GM19467 (cell line): ENCODE measurements around the gene C9orf72.
A peak's percentile ranks its signal among the peaks of the same experiment; 100 is the strongest.
"Not testable (repeated sequence)": the region's sequence is repeated elsewhere in the genome, so short reads cannot be mapped to it uniquely, and the experiment has no call there.

ENCODE experiments used
- ATAC-seq: cut with Tn5 transposase; IDR thresholded peaks from one replicate; pipeline ENCODE4 v1.9.1; 2021; ENCODE audit warnings: mild to moderate bottlenecking, moderate library complexity; ENCODE audit not compliant: unreplicated experiment

C9orf72 gene, protein sequence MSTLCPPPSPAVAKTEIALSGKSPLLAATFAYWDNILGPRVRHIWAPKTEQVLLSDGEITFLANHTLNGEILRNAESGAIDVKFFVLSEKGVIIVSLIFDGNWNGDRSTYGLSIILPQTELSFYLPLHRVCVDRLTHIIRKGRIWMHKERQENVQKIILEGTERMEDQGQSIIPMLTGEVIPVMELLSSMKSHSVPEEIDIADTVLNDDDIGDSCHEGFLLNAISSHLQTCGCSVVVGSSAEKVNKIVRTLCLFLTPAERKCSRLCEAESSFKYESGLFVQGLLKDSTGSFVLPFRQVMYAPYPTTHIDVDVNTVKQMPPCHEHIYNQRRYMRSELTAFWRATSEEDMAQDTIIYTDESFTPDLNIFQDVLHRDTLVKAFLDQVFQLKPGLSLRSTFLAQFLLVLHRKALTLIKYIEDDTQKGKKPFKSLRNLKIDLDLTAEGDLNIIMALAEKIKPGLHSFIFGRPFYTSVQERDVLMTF

DNA sequence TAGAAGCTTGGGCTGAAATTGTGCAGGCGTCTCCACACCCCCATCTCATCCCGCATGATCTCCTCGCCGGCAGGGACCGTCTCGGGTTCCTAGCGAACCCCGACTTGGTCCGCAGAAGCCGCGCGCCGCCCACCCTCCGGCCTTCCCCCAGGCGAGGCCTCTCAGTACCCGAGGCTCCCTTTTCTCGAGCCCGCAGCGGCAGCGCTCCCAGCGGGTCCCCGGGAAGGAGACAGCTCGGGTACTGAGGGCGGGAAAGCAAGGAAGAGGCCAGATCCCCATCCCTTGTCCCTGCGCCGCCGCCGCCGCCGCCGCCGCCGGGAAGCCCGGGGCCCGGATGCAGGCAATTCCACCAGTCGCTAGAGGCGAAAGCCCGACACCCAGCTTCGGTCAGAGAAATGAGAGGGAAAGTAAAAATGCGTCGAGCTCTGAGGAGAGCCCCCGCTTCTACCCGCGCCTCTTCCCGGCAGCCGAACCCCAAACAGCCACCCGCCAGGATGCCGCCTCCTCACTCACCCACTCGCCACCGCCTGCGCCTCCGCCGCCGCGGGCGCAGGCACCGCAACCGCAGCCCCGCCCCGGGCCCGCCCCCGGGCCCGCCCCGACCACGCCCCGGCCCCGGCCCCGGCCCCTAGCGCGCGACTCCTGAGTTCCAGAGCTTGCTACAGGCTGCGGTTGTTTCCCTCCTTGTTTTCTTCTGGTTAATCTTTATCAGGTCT is at the start of gene C9orf72:
TSS of gene C9orf72 (minus strand) at position 564 of the 716 bp plus-strand sequence. CDS start 6,361 bp downstream, outside the sequence.
- ATAC-seq: peak; percentile 67

DNA sequence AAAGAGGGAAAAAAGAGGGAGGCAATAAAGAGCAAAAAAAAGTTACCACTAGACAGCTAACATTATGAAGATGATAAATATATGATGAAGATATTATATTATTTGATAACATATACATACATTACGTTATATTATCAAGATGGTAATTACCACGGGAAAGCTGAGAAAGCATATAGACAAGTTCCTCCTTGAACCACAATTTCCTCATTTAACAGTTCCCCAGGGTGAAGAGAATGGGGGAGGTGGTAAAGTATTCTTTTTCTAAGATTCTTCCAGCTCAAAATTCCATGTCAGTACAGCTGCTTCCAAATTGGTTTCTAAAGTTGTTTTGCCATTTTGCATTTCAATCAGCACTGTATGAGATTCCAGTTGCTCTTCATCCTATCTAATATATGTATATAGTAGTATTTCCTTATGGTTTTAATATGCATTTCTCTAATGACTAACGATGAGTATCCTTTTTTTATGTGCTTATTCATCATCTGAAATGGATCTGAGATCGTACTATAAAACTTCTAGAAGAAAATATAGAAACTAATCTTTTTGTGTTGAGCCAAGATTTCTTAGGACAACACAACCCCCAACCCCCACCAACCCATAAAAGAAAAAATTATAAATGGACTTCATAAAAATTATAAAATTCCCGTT is 49.5 kb upstream of the C9orf72 start:
- ATAC-seq: no peak

DNA sequence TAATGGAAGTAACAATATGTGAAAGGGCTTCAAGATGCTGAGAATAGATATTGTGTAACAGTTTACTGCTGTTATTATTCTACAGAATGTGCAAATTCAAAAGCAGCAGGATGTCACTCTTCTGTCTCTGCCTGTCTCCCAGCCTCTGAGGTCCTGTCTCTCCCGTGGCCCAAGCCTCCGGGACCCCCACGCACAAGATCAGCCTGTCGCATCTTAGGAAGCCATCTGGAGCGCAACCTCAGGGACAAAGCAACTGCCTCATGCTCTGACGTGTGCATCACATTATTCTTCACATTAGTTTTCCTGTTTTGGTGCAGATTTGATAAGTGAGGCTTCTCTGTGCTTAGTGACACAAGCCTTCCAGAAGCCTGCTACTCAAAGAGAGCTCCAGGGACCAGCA is 46.5 kb upstream of the C9orf72 start:
- ATAC-seq: no peak

DNA sequence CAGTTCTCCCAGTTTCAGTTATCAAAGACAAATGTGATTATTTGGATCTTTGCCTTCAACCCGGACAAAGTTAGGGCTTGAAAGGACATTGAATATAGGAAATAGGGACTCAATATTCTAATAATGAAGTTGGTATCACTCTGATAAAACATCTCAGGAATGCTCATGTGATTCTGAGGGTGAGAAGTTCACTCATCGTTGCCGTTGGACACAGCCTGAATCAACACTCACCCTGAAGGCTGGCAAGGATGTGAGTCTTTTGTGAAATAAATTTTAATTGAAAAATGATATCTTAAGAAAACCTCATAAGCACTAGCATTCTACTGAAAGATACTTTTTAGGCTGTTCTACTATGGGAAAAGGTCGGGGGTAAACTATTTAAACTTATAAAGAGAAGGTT is 44.8 kb upstream of the C9orf72 start:
- ATAC-seq: no peak

DNA sequence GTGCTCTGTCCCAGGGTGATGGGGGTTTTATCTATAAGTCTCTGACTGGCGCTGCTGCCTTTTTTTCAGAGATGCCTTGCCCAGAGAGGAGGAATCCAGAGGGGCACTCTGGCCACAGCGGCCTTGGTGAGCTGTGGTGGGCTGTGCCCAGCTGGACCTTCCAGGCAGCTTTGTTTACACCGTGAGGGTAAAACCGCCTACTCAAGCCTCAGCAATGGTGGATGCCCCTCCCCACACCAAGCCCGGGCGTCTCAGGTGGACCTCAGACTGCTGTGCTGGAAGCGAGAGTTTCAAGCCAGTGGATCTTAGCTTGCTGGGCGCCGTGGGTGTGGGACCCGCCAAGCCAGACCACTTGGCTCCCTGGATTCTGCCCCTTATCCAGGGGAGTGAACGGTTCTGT is 41.3 kb upstream of the C9orf72 start:
- ATAC-seq: no peak

DNA sequence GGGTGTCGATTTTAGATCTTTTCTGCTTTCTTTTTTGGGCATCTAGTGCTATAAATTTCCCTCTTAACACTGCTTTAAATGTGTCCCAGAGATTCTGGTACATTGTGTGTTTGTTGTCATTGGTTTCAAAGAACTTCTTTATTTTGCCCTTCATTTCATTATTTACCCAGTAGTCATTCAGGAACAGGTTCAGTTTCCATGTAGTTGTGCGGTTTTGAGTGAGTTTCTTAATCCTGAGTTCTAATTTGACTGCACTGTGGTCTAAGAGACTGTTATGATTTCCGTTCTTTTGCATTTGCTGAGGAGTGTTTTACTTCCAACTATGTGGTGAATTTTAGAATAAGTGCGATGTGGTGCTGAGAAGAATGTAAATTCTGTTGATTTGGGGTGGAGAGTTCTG is 38.8 kb upstream of the C9orf72 start:
- ATAC-seq: not testable (repeated sequence)

DNA sequence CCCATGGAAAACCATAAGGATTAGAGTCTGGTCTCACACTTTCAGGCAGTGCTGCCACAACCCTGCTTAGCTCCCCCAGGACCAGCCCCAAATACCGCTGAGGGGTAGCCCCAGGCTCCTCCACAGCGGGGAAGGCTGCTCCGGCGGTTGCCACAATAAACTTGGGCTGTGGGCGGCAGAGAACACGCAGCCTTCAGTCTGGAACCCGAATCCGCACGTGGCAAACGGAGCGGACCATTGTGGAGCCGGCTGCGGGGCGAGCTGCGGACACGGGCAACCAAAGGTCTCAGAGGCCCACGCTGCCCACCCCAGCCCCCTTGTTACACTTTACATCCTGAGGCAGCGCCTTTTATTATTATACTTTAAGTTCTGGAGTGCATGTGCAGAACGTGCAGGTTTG is 37.3 kb upstream of the C9orf72 start:
- no peak for ATAC-seq

DNA sequence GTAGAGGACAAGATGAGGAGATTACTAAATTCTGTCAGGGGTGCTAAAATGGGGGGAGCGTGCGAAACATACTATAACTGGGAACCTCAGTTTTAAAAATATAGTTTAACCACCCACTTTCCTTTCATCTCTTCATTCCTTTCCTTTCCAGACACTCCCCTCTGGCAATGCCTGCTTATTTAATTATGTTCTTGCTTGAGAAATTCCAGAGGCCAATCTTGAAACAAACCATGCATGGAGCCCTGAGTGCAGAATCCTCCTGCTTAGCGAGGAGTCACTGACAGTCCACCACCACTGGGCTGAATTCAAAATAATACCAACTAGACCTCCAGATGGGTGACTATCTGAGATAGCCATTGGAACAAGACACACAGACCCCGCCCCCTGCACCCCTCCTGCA is 29.7 kb upstream of the C9orf72 start:
- ATAC-seq: no peak

DNA sequence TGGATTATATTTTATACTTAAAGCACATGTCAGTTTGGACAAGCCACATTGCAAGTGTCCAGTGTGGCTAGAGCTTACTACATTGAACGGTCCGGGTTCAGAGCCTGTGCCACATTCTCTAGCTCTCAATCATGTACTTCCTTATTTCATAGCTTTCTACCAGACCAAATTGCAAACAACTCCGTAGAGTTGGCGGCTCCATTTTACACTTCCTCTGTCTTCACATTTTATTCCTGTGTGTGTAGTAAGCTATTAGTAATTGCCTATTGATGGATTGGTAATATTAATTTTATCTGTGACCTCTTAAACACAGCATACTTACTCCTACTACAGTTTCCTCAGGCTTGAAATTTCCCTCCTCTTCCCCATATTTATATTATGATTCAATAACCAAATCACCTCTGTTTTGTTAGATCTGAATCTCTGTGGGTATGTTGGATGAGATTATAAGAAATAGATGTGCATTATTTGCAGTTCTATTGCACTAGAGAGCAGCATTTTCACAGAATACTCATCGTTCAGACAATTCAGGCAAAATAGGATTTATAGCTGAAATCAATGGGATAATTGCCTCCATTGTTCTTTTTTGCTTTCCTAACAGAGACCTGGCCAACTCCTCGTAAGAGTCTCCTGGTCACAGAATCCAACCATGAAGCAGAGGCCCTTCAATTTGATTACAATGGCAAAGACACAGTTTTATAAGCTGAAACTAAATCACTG is 29.0 kb upstream of the C9orf72 start:
- ATAC-seq: no peak

DNA sequence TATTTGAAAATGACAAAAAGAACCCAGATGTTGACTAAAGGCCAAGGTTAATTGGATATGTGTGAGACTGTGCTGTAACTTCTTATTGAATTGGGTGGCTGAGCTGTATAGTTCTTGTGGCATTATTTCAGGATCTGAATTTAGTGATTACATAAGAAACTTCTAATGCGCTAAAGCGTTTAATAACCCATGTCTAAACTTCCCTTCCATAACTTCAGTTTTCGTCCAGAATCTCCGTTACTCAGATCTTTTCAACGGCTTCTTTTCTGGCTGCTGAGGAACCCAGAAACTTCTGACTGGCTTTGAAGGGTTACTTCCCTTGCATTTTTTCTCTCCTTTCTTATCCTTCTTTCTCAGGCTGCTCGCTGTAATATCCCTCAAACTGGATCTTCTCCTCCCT is 28.1 kb upstream of the C9orf72 start:
- no peak for ATAC-seq

DNA sequence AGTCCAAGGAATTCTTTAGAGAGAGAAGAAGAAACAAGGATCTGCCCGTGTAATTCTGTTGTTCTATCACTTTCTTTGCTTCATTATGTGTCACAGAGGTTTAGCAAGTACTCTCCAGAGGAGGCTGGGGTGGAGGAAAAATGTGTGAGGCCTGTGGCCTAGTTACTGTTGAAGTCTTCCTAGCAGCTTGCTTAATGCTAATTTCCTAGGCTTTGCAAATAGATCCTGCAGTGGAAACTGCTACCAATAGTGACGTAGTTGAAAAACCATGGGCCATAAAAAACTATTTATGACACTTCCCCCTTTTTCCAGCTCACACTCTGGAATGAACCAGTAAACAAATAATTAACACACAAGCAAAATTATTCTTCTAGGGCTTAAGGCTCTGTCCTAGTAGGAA is 27.0 kb upstream of the C9orf72 start:
- ATAC-seq: no peak

DNA sequence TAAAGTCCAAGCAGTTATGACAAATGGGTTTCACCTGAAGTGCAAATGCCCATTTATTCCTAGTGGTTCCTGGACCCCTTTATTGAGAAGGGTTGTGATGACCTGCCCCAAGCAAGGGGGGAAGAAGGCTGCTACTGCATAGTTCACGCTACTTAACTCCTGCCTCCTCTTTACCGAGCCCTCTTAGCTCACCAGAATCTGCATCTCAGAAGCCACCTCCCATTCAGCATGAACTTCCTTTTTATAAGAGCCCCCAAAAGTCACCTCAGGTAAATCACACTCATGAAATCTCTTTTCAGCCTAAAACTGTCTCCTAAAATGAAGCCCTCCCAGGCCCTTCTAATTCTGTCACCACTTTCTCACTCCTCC is 26.6 kb upstream of the C9orf72 start:
- ATAC-seq: no peak

DNA sequence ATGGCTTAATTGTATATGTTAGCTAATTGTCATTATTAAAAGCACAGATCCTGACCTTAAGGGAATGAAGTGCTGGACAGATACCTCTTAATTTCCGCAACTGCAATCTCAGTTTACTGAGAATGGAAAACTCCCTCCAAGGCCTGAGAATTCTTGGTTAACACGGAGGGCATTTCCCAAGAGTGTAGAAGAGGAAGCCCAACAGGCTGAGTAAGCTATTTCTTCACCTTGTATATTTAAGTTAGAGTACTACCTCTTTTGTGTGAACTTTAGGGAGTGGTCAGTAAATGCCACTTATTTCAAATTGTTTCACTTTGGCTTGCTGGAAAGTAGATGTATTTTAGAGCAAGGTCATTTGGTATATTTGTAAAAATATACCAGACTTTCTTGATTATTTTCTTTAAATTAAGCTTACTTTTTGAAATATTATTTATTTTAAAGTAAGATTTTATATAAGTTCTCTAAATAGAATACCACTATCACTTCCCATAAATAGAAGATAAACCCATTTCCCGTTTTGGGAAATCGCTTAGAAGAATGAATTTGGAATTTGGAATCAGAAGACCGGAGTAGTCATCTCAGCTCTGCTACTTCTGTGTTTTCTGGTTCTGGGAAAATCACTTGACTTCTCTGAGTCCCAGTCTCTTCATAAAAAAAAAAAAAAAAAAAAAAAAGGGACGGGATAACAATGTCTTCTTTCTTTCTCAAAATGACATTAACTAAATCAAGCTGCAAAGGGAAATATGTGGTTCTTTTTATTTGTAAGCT is 26.0 kb upstream of the C9orf72 start:
- no peak for ATAC-seq

DNA sequence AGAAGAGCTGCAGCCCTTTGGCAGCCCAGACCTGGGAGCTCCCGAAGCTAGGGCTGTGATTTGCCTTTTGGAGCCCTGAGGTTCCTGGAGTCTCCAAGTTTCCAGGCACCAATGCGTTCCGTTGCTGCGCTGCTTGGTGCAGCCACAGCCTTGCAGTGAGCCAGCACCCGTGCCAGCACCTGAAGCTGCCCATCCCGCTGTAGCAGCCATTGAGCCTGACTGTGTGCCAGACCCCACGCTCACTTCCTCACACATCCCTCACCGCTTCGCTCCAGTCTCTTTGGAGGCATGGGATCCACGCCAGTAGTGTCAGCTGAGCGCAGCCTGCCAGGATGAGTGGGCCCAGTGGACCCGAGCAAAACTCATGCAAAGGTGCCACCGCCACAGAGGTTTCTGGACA is 22.5 kb upstream of the C9orf72 start:
- no peak for ATAC-seq

DNA sequence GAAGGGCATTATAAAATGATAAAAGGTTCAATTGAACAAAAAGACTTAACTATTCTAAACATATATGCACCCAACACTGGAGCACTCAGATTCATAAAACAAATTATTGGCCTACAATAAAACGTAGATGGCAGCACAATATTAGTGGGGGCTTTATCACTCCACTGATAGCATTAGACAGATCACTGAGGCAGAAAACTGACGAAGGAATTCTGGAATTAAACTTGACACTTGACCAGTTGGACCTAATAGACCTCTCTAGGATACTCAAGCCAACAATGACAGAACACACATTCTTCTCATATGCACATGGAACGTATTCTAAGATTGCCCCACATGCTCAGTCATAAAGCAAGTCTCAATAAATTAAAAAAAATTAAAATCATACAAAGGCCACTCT is 18.4 kb upstream of the C9orf72 start:
- ATAC-seq: no peak

DNA sequence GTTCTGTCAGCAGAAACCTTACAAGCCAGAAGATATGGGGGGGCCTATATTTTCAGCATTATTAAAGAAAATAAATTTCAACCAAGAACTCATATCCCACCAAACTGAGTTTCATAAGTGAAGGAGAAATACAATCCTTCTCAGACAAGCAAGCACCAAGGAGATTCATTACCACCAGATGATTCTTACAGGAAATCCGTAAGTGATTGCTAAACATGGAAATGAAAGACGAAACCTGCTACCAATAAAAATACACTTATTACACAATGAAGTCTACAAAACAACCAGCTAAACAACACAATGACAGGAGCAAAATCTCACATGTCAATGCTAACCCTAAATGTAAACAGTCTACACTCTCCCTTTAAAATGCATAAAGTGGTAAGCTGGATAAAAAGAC is 17.8 kb upstream of the C9orf72 start:
- ATAC-seq: no peak

DNA sequence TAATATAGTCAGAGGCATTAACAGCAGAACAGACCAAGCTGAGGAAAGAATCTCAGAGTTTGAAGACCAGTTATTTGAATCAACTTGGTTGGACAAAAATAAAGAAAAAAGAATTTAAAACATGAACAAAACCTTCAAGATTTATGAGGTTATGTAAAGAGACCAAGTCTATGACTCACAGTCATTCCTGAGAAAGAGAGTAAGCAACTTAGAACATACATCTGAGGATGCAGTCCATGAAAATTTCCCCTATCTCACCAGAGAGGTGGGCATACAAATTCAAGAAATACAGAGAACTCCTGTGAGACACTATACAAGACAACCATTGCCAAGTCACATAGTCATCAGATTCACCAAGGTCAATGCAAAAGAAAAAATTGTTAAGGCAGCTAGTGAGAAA is 17.4 kb upstream of the C9orf72 start:
- no peak for ATAC-seq

DNA sequence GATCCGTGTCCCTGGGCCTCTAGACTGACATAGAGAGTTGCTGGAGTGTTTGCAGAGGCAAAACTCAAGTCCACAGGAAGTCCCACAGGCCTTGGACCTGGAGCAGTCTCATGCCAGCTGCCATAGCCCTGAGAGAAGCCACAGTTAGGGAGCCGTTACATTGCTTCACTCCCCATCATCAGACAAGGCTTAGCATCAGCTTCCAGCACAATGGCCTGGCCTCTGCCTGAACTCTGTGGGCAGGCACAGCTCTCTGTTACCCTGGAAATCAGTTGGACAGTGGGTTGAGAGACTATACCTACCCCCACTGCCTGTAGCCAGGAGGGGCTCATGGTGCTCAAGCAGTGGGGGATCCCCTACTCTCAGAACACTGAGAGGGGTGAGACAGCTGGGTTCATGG is 16.2 kb upstream of the C9orf72 start:
- no peak for ATAC-seq

DNA sequence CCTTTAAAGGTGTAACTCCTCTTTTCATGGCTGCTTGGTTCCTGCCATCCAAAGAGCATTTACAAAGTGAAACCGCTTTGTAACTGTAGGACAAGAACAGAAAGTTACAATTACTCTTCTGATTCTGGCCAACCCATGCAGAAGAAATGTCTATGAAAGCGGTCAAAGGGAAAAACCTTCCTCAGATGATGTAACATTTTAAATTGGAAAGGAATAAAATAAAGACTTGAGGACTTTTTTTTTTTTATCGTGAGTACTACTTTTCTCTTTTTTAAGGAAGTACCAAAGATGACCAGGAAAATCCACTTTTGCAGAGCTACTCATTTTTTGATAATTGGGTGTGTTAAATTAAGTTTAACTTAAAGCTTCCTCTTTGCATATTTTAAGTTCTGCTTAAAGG is 13.0 kb upstream of the C9orf72 start:
- ATAC-seq: no peak

DNA sequence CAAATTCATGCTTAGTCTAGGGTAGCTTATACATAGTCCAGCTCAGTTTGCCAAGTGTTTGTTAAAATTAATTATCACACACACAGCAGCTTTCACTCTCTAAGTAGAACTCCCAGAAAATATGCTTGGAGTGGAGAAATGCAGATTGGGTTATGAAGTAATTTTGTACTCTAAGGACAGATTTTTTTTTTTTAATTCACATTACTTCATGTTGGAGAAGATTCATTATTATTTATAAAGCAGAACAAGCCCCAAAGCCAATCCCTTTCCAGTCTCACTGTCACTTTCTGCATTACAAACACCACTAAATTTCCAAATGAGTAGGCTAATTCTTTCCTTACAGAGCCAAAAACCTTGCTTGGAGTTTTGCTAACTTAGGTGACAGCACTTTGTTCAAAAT is 11.7 kb upstream of the C9orf72 start:
- no peak for ATAC-seq
